Panc1 (cell line): ENCODE results near the gene CLEC9A. TPM values are rescaled to one million over a fixed set of nuclear protein-coding genes. Genes with fewer than 3 reads are reported as not detected.

Experiments
- ATAC-seq: fragments of 200-7000 bp; cut with Tn5 transposase; 2 replicates; pipeline ENCODE4 v1.9.1; 2020; ENCODE audit warnings: mild to moderate bottlenecking, moderate library complexity
- Bru-seq: library from RNA; stranded (reverse); fragments of 400-500 nt; gene quantifications from one replicate; lab custom pipeline; 2021; lab: Mats Ljungman, UMichigan
- BruChase-seq, 2 experiments: library from RNA; stranded (reverse); fragments of 400-500 nt; gene quantifications; one replicate each; lab custom pipeline; 2021; lab: Mats Ljungman, UMichigan
- BruUV-seq: library from RNA; stranded (reverse); fragments of 400-500 nt; replicated peaks from 2 replicates; lab custom pipeline; 2021; lab: Mats Ljungman, UMichigan
- CTCF ChIA-PET: fragments of 300-600 bp; sonication (Branson Sonifier 250); formaldehyde crosslinking; loops from one replicate; lab custom pipeline; 2022; ENCODE audit warnings: antibody characterized with exemption; lab: Charles Lee
- POLR2A ChIA-PET: fragments of 300-600 bp; sonication (Branson Sonifier 250); formaldehyde crosslinking; loops from one replicate; lab custom pipeline; 2022; ENCODE audit warnings: antibody characterized with exemption; lab: Charles Lee
- DNase-seq: peaks from one replicate; pipeline ENCODE4 v3.0.0-alpha.2; 2010; ENCODE audit warnings: low read depth, low spot score
- H3K27ac ChIP-seq: 2 replicates; pipeline ENCODE4 v1.5.1; 2011; ENCODE audit warnings: mild to moderate bottlenecking, low read length, inconsistent platforms
- H3K27me3 ChIP-seq: fragments of 200-500 bp; sonication (Bioruptor generic); 2 replicates; pipeline ENCODE4 v1.6.0; 2014; ENCODE audit warnings: low read length, inconsistent platforms; ENCODE audit not compliant: control insufficient read depth, insufficient read depth
- H3K36me3 ChIP-seq: fragments of 200-500 bp; sonication (Bioruptor generic); 2 replicates; pipeline ENCODE4 v1.5.1; 2014; ENCODE audit warnings: inconsistent platforms, mild to moderate bottlenecking, low read length, moderate library complexity; ENCODE audit not compliant: control insufficient read depth, insufficient read depth
- H3K4me1 ChIP-seq: 2 replicates; pipeline ENCODE4 v1.5.1; 2011; ENCODE audit warnings: inconsistent platforms, mild to moderate bottlenecking, low read length, moderate library complexity; ENCODE audit not compliant: control insufficient read depth, insufficient read depth
- H3K4me3 ChIP-seq, 2 experiments: 2 replicates each; pipeline ENCODE4 v1.5.1; 2011 to 2012; ENCODE audit warnings: low read depth in 2 of 2, low read length in 2 of 2, mild to moderate bottlenecking in 2 of 2, inconsistent platforms in 1 of 2, moderate library complexity in 1 of 2
- H3K9me3 ChIP-seq: fragments of 200-500 bp; sonication (Bioruptor generic); 2 replicates; pipeline ENCODE4 v1.5.1; 2014; ENCODE audit warnings: low read depth, mild to moderate bottlenecking, inconsistent platforms, low read length, moderate library complexity; ENCODE audit not compliant: control insufficient read depth, insufficient read depth
- CTCF ChIP-seq: fragments of 450-650 bp; IDR thresholded peaks from 2 replicates; pipeline ENCODE4 v1.5.1; 2017; ENCODE audit warnings: mild to moderate bottlenecking
- POLR2AphosphoS5 ChIP-seq: IDR thresholded peaks from 2 replicates; pipeline ENCODE4 v1.6.1; 2012; ENCODE audit warnings: mild to moderate bottlenecking, low read depth, low read length, moderate library complexity
- REST ChIP-seq, 2 experiments: IDR thresholded peaks; 2 replicates each; pipeline ENCODE4 v1.6.1; 2011 to 2012; ENCODE audit warnings: low read depth in 2 of 2, control low read depth in 1 of 2, low read length in 1 of 2, mild to moderate bottlenecking in 1 of 2, moderate library complexity in 1 of 2; ENCODE audit not compliant: insufficient read depth in 1 of 2
- SIN3A ChIP-seq: IDR thresholded peaks from 2 replicates; pipeline ENCODE4 v1.6.1; 2012; ENCODE audit warnings: low read depth, mild to moderate bottlenecking, low read length, moderate library complexity, borderline replicate concordance; ENCODE audit not compliant: insufficient read depth
- TCF7L2 ChIP-seq: IDR thresholded peaks from 2 replicates; pipeline ENCODE4 v1.6.1; 2011; ENCODE audit warnings: mild to moderate bottlenecking, low read depth, low read length, inconsistent platforms
- in situ Hi-C: cut with HindIII; loops from 2 replicates; pipeline ENCODE4 v1.10.0; 2016; ENCODE audit warnings: low sequenced_read_pairs, low pct_unique_long_range_greater_than_20kb
- intact Hi-C: fragments of 100-400 bp; cut with micrococcal nuclease; formaldehyde crosslinking; loops from one replicate; pipeline ENCODE4 v1.10.0; 2022; ENCODE audit not compliant: unreplicated experiment
- long read RNA-seq: library from polyadenylated mRNA; unstranded; transcript quantifications from one replicate; pipeline ENCODE4 v2.0.0, GENCODE V29; 2021; ENCODE audit not compliant: unreplicated experiment
- polyA plus RNA-seq: library from polyadenylated mRNA; unstranded; fragments of >200 nt; gene quantifications from one replicate; pipeline ENCODE4 v1.2.1, GENCODE V29; 2012; ENCODE audit warnings: missing spikeins; ENCODE audit not compliant: insufficient read length
- total RNA-seq: library from RNA; stranded (reverse); gene quantifications from one replicate; pipeline ENCODE4 v1.2.1, GENCODE V29; 2021; ENCODE audit not compliant: unreplicated experiment

Gene CLEC9A
- total RNA-seq (not detected), Bru-seq, nascent RNA (not detected), BruChase-seq, experiment 1, labeled RNA remaining after a 2-hour chase (not detected), BruChase-seq, experiment 2, labeled RNA remaining after a 6-hour chase (not detected)
- not detected for polyA plus RNA-seq
- long read RNA-seq: 0 reads

GRCh38 chr12:10030446-10030845 lies at the start of gene CLEC9A:
TSS of gene CLEC9A (plus strand) at chr12:10030682. CDS start at chr12:10052688, 22,006 bp downstream.
- H3K27me3 ChIP-seq: no peaks in the 10 kb centered on the region
- intact Hi-C loops (no loop called here), in situ Hi-C loops (no loop called here)
- no peaks in the 10 kb centered on the region for H3K36me3 ChIP-seq
- ATAC-seq (no peak), DNase-seq (no peak)
- no peaks in the 10 kb centered on the region for H3K9me3 ChIP-seq
- CTCF ChIA-PET: no interaction called here
- H3K4me3 ChIP-seq: no peak within 1 kb of the TSS
- BruUV-seq: no TSS peak
- H3K4me1 ChIP-seq: no peaks in the 10 kb centered on the region
- POLR2A ChIA-PET: no interaction called here
- TF ChIP-seq POLR2AphosphoS5: no peak
- no peak for TF ChIP-seq CTCF
- no peak for TF ChIP-seq REST (IDR thresholded peaks at IDR 0.05; ENCODE audit: insufficient read depth in 1 of 2, low read depth in 2 of 2, low read length in 1 of 2)
- no peak for TF ChIP-seq TCF7L2
- TF ChIP-seq SIN3A: no peak
- no peak within 1 kb of the TSS for H3K27ac ChIP-seq

- ChIA-PET POLR2A (no interaction called here), CTCF (no interaction called here)
- Histone ChIP-seq H3K27ac (no peak overlapping the region), H3K9me3 (no peaks in the 10 kb centered on the region), H3K27me3 (no peaks in the 10 kb centered on the region; the same call in none of the 2 replicates), H3K4me1 (no peaks in the 10 kb centered on the region), H3K4me3 (no peak overlapping the region), H3K36me3 (no peaks in the 10 kb centered on the region)
- ATAC-seq (no peak), DNase-seq (no peak)
- BruUV-seq: no TSS peak
- intact Hi-C loops (no loop called here), in situ Hi-C loops (no loop called here)
- TF ChIP-seq TCF7L2 (no peak), POLR2AphosphoS5 (no peak), CTCF (no peak), SIN3A (no peak), REST (IDR thresholded peaks at IDR 0.05; ENCODE audit: insufficient read depth in 1 of 2, low read depth in 2 of 2, low read length in 1 of 2) (no peak)
Observed at GRCh38 chr12:9991876-9992275, 38.6 kb upstream of the CLEC9A start.
